NCI-H146 (cell line): ENCODE measurements around the gene CHAT.
A peak's percentile ranks its signal among the peaks of the same experiment; 100 is the strongest.
"Not testable (repeated sequence)": the region's sequence is repeated elsewhere in the genome, so short reads cannot be mapped to it uniquely, and the experiment has no call there.

Source experiments
- DNase-seq: peaks from one replicate; lab custom pipeline; 2025; lab: John Stamatoyannopoulos, UW

CHAT gene

DNA sequence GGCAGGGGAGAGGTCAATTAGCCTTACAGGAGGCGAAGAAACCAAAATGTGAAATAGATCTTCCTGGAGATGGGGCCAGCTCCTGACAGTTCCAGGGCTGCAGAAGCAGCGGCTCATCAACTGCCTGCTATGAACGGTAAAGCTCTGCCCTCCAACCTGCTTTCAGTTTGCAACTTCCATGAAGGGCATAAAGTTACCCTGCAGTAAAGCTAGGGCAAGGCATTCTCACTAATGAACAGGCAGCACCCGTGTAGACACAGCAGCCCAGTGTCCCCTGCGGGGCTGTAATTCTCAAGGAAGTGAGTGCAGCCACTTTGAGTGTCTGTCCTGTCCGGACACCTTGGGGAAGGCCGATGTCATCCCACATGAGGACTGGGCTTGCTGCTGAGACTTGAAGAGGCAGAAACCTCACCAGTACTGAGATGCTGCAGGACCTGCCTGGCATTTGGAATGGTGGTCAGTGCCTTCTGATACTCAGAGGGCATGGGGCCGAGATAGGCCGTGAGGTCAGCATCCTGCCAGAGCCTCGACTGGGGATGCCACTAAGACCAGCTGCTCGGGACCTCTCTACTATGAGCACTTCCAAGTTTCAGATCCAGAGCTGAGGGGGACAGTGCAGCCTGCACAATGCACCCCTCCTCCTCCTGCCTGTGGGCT, 39.6 kb downstream of the CHAT start:
- DNase-seq, result no peak

DNA sequence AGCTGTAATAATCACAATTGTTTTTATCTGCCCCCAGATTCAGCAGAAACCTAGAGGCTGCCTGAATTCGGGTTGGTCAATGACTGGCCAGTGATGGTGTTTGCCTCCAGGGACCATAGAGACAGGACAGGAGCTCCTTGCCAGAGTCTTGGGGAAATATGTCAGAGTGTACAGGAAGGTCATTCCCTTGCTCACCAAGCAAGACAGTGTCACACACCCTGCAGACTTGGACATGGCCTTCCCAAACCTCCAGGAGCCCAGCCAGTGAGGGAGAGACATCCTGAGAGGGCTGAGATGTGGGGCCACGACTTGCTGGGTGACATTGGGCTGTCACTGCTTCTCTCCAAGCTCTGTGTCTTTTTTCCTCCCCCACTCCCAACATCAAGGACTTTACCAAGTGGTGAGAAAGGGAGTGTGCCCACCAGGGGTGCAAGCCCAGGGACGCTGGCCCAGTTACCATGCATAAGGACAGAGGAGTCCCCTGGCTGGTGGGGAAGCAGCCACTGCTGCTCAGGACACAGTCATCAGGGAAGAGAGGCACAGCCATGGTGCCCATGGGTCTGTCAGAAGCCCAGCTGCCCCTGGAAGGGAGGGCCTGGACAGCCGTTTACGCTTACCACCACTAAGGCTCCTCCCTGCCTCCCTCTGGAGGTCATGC, 40.3 kb downstream of the CHAT start:
- DNase-seq, result no peak

GRCh38 chr10:49655099-49655498, 41.3 kb downstream of the CHAT start:
- no peak for DNase-seq

DNA sequence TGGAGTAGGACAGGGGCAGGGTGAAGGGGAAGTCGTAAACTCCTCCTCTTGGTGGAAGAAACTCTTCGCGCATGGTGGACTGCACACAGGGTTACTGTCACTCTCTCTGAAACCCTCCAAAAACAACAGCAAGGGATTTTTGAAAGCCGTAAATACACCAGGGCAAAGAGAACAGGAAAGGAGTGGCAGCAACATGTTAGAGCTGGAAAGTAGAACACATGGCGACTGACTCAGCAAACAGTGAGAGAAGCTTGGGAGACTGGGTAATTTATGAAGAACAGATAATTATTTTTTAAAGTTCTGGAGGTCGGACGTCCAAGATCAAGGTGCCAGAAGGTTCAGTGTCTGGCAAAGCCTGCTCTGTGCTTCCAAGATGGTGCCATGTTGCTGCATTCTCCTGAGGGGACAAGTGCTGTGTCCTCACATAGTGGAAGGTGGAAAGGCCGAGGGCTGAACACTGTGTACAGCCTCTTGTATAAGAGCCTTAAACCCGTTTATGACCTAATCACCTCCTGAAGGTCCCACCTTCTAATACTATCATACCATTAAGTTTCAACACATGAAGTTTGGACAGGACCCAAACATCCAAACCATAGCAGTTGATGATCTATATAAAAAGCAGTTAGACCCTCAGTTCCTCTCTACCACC, 43.1 kb downstream of the CHAT start:
- no peak for DNase-seq

DNA sequence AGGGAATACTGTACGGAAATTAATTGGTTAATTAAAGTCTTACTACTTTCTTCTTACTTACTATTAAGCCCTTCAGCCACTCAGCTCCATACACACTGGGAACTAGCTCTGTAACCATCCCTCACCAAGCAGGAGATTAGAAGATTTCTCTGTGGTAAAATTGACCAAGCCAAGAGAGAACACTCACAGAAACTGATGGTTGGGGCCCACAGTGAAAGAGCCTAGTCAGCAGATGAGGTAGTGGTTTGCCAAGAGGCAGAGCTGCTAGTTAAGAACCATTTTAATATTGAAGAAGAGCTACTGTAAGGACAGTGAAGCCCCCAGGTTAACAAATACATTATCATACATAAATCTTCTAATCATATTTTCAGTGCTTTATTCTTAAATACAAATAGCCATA, 43.8 kb downstream of the CHAT start:
- no peak for DNase-seq

DNA sequence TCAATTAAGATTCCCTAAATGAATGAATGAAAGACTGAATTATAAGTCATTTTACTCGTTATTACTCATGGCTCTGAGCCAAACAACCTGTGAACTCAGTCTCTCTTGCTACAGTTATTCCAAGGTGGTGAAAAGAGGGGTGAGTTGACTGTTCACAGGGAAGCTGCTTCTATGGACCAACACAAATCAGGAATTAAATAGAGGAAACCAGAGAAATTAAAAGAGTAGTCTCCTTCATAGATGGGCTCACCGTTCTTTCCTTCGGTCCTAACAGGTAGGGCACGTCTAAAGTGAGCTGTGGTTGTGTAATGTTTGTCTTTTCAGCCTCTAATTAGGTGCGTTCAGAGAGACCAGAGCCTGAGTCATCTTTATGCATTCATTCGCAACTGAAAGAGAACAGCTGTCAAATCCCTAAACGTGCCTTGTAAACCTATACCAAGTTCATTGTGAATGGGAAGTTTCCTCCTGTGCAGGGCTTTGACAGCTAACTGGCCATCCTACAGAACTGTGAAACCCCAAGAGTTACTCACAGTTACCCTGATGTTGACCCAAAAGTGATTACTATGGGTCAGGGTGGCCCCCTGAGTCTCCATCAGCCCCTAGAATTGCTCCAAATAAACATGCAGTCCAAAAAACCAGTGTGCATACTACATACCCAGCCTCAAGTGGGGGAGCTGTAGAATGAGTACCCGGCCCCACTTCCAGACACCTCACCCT, 47.5 kb downstream of the CHAT start:
- DNase-seq, result no peak

DNA sequence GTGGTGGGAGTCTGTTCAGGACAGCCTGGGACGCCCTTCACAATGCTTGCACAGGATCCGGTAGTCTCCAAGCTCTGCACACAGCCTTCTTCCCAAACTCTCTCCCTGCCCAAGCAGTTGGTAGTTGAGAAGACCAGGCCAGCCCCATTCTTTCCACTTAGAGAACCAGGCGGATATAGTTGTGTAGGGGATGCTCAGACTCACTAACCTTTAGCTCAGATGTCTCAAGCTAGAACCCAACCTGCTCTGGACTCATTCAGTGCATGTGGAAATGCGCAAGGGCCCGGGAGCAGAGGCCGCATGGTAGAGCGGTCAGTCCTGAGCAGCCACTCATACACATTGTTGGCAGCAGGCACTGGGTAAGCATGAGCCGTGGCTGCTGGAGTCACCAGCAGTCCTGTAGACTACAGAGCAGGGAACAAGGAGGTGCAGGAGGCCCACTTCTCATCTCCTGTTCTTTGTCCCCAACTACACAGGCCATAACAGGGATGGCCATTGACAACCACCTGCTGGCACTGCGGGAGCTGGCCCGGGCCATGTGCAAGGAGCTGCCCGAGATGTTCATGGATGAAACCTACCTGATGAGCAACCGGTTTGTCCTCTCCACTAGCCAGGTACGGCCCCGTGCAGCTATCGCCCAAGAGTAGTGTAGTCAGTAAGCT, 48.5 kb downstream of the CHAT start:
- DNase-seq, result no peak

DNA sequence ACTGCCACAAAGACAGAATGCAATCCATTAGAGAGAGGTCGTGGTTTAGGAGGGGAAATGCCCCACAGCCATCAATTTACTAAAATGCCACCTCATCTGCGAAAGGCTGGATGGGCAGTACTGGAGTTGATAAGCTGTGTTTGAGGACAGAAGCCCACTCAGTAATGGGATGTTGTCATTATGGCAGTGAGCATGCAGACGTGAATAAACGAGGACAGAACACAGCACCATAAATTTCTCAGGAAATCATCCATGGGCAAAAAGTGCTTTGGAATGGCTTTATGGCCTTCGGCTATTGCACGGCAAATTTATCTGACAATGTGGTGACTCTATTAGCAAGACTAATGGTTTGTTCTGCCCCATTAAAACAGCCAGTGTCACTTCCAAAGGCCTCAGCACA, 49.8 kb downstream of the CHAT start:
- DNase-seq, result no peak

DNA sequence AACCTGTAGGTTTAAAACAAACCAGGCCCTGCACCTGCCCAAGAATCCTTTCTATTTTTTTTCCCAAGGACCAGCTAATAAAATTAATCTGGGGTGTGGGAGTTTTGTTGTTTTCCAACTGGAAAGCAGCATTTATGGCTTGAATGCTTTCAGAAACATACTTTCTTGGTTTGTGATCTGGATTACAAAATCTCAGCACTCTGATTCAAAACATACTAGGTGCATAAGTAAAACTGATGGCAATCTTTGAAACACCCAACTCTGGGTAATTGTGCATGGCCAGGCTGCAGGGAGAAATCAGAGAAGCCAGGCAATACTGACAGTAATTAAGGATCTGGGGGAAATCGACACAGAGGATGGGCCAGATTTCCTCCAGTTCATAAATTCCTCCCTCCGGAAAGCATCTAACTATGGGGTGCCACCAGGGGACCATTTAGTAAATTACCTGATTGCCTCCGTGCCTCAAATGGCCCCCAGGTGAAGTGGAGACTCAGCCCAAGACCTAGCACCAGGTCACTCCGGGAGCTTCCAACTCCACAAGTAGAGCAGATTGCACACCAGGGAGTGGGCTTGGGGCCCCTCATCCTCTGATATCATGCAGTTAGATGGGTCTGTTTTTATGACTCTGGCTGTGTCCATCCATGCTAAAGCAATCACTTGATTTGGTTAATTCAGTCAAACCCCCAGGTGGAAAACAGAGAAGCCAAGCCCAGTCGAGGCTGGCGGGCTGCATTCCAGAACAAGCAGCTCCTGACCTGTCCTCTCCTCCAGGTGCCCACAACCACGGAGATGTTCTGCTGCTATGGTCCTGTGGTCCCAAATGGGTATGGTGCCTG, 50.4 kb downstream of the CHAT start:
- no peak for DNase-seq

GRCh38 chr10:49664842-49665355, 51.1 kb downstream of the CHAT start:
- DNase-seq, result no peak

DNA sequence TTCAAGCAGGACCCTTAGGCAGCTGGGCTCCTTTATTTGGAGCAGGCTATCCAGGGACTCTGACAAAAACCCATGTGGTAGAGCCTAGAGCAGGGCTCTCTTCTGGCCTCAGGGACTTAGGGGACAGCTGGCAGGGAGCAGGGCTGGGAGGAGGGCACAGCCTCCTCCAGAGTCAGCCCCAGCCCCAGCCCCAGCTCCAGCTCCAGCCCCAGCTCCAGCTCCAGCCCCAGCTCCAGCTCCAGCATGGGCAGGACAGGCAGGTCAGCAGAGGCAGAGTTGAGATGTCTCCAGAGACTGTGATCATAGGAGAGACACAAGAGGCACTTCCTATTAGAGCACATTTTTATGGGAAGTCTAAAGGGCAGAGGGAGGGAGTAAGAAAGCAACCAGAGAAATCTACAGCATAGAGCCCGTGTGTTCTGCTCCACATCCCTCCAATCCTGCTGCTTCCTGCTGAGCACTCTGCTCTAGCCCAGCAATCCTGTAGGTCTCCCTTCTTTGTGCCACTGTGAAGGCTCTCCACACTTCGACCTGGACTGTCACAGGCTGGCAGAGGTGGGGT, 52.3 kb downstream of the CHAT start:
- DNase-seq, result no peak

DNA sequence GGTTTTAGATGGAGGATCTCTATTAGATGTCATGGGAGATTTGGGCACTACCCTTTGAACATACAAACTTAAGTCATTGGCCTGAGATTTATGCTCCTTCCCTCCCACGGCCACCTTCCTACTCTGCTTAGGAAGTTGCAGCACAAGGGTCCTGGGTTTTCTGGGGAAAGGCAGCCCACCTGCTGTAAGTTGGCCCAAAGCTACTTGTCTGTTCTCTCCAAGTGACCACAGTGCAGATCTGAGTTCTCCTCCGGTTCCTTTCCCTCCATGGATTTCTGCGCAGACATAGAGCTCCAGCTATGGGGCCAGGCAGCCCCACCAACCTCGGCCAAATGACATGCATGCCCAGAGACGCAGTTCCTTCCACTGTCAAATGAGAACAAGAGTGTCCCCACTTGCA, 52.8 kb downstream of the CHAT start:
- no peak for DNase-seq

GRCh38 chr10:49667991-49668390, 54.2 kb downstream of the CHAT start:
- no peak for DNase-seq

GRCh38 chr10:49668684-49669083, 54.8 kb downstream of the CHAT start:
- no peak for DNase-seq

- no peak for DNase-seq
Measured at GRCh38 chr10:49678827-49679479, 65.1 kb downstream of the CHAT start.

DNA sequence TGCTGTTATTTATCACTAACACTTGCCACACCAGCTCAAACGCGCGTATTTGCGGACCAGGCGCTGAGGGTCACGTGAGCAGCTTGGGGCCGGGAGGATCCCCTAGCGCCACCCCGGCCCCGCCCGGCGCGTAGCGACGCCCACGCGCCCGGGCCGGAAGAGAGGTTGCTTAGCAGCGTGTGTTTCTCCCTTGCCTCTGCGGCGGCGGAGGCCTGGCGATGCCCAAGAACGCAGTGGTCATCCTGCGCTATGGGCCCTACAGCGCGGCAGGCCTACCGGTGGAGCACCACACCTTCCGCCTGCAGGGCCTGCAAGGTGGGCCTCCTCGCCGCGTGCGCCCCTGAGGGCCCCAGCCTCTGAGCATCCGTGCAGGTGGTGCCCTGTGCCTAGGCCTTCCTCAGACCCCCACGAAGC, 65.7 kb downstream of the CHAT start, which contains the start of gene C10orf53:
Gene C10orf53 (plus strand): TSS at position 172 of the 414 bp plus-strand sequence. CDS start 47 bp downstream, at position 219.
- DNase-seq, result peak; percentile 67

GRCh38 chr10:49682449-49682848, 68.6 kb downstream of the CHAT start:
- DNase-seq, result not testable (repeated sequence)

DNA sequence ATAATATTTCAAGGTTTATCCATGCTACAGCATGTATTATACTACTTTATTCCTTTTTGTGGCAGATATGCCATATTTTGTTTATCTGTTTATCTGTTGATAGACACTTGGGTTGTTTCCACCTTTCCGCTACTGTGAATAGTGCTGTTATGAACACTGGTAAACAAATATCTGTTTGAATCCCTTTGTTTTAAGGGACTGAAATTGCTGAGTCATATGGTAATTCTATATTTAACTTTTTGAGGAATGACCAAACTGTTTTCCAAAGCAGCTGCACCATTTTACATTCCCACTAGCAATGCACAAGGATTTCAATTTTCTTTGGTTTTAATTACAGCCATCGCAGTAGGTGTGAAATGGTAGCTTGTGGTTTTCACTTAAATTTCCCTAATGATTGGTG, 69.0 kb downstream of the CHAT start:
- DNase-seq, result no peak

- DNase-seq, result no peak
Measured at GRCh38 chr10:49686651-49687050, 72.8 kb downstream of the CHAT start.

DNA sequence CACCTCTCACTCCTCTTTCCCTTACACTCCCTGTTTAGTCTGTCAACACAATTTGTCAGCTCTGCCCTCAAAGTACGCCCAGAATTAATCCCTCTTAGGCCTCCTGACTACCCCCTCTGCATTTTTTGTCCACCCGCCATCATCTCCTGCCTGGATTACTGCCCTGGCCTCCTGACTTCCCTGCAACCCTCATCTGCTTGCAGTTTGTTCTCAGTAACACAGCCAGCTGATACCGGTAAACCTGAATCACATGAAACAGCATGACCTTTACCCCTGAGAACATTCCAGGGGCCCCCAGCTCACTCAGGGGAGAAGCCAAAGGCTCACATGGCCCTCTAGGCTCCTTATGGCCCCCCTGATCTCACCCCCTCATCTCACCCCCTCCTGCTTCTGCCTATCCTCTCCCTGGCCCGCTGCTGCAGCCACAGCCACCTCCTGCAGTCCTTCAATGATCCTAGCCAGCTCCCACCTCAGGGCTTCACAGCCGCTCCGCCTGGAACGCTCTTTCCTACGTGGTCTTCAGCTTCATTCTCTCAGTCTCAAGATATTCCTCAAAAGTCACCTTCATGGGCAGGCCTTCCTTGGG, 74.5 kb downstream of the CHAT start:
- DNase-seq, result no peak
